HL-60/S4 treated with phorbol 12-myristate 13-acetate at 8.2 ng/mL for 4 days and 3 days (cell line): ENCODE data around the gene NCOA4.
"Not testable (repeated sequence)": the region's sequence is repeated elsewhere in the genome, so short reads cannot be mapped to it uniquely, and the experiment has no call there.

Source experiments
- in situ Hi-C: fragments of 300-500 bp; cut with MboI; formaldehyde crosslinking; loops from 2 replicates; pipeline ENCODE4 v1.15.0; 2022; ENCODE audit warnings: low sequenced_read_pairs

NCOA4 gene

GRCh38 chr10:46030091-46030937, at the start of gene NCOA4:
Gene NCOA4, minus strand, starts transcription at chr10:46030623. Its CDS starts 13,943 bp downstream, at chr10:46016680.
- in situ Hi-C loops, result no loop called here

GRCh38 chr10:46079831-46080585, 49.6 kb upstream of the NCOA4 start:
- in situ Hi-C loops, result no loop called here

GRCh38 chr10:46077731-46078413, 47.4 kb upstream of the NCOA4 start:
- in situ Hi-C loops, result no loop called here

- in situ Hi-C loops, result no loop called here
Observed at GRCh38 chr10:46077141-46077554, 46.7 kb upstream of the NCOA4 start.

GRCh38 chr10:46075869-46076268, 45.4 kb upstream of the NCOA4 start:
- in situ Hi-C loops, result no loop called here

- in situ Hi-C loops, result no loop called here
Observed at GRCh38 chr10:46074196-46074946, 43.9 kb upstream of the NCOA4 start.

- in situ Hi-C loops, result no loop called here
Observed at GRCh38 chr10:46073564-46073963, 43.1 kb upstream of the NCOA4 start.

- in situ Hi-C loops, result no loop called here
Observed at GRCh38 chr10:46070749-46071148, 40.3 kb upstream of the NCOA4 start.

- in situ Hi-C loops, result no loop called here
Observed at GRCh38 chr10:46069771-46070463, 39.5 kb upstream of the NCOA4 start.

- in situ Hi-C loops, result no loop called here
Observed at GRCh38 chr10:46068905-46069304, 38.5 kb upstream of the NCOA4 start.

GRCh38 chr10:46068117-46068516, 37.7 kb upstream of the NCOA4 start:
- in situ Hi-C loops, result no loop called here

- in situ Hi-C loops, result no loop called here
Observed at GRCh38 chr10:46064269-46064817, 33.9 kb upstream of the NCOA4 start.

GRCh38 chr10:46062723-46063428, 32.5 kb upstream of the NCOA4 start:
- in situ Hi-C loops, result no loop called here

GRCh38 chr10:46060706-46061105, 30.3 kb upstream of the NCOA4 start:
- in situ Hi-C loops, result no loop called here

- in situ Hi-C loops, result not testable (repeated sequence)
Observed at GRCh38 chr10:46057927-46058326, 27.5 kb upstream of the NCOA4 start.

GRCh38 chr10:46057038-46057437, 26.6 kb upstream of the NCOA4 start:
- in situ Hi-C loops, result no loop called here

GRCh38 chr10:46055771-46056170, 25.3 kb upstream of the NCOA4 start:
- in situ Hi-C loops, result no loop called here

GRCh38 chr10:46053534-46054434, 23.4 kb upstream of the NCOA4 start:
- in situ Hi-C loops, result no loop called here
